CD8-positive, alpha-beta memory T cell (primary cell): Measurements from ENCODE around the gene C10orf53. TPM values are rescaled to one million over a fixed set of nuclear protein-coding genes. Genes with fewer than 3 reads are reported as not detected.

Experiments
- CTCF ChIA-PET: fragments of 350-600 bp; sonication (Branson Sonifier 250); formaldehyde crosslinking; loops from one replicate; lab custom pipeline; 2021; ENCODE audit warnings: antibody characterized with exemption; lab: Charles Lee
- POLR2A ChIA-PET: fragments of 350-600 bp; sonication (Branson Sonifier 250); formaldehyde crosslinking; loops from one replicate; lab custom pipeline; 2021; ENCODE audit warnings: antibody characterized with exemption; lab: Charles Lee
- DNase-seq, 5 donors: peaks; one replicate each; pipeline versions ENCODE4 v3.0.0 to v3.0.0-alpha.2; 2020 to 2022; ENCODE audit warnings: mixed read lengths in 1 of 5
- H3K27ac ChIP-seq: one replicate; pipeline ENCODE4 v1.7.0; 2013; ENCODE audit warnings: low read depth, mild to moderate bottlenecking, low read length, moderate library complexity
- H3K27me3 ChIP-seq: 2 replicates; pipeline ENCODE4 v1.7.0; 2013; ENCODE audit warnings: low read length, mild to moderate bottlenecking; ENCODE audit not compliant: insufficient read depth, poor library complexity, severe bottlenecking
- H3K36me3 ChIP-seq: 2 replicates; pipeline ENCODE4 v1.7.0; 2013; ENCODE audit warnings: mild to moderate bottlenecking, low read length, moderate library complexity; ENCODE audit not compliant: insufficient read depth
- H3K4me1 ChIP-seq: 2 replicates; pipeline ENCODE4 v1.7.0; 2013; ENCODE audit warnings: mild to moderate bottlenecking, low read length, moderate library complexity; ENCODE audit not compliant: insufficient read depth
- H3K4me3 ChIP-seq: 2 replicates; pipeline ENCODE4 v1.7.0; 2013; ENCODE audit warnings: mild to moderate bottlenecking, low read length
- H3K9me3 ChIP-seq: 2 replicates; pipeline ENCODE4 v1.7.0; 2013; ENCODE audit warnings: mild to moderate bottlenecking, low read length
- H3K27ac Mint-ChIP-seq, 8 donors: one replicate each; pipeline ENCODE4 v1.8.0; 2020 to 2021; ENCODE audit warnings: mixed read lengths in 8 of 8, mild to moderate bottlenecking in 6 of 8, inconsistent platforms in 3 of 8, moderate library complexity in 3 of 8
- H3K27me3 Mint-ChIP-seq, 2 donors: one replicate each; pipeline ENCODE4 v1.8.0; 2020 to 2021; ENCODE audit warnings: mixed read lengths in 2 of 2, mild to moderate bottlenecking in 1 of 2, moderate library complexity in 1 of 2
- H3K36me3 Mint-ChIP-seq, 3 donors: one replicate each; pipeline ENCODE4 v1.8.0; 2020 to 2021; ENCODE audit warnings: mixed read lengths in 3 of 3, inconsistent platforms in 1 of 3, mild to moderate bottlenecking in 1 of 3
- H3K4me1 Mint-ChIP-seq, 3 donors: one replicate each; pipeline ENCODE4 v1.8.0; 2020 to 2021; ENCODE audit warnings: mixed read lengths in 3 of 3, inconsistent platforms in 1 of 3, mild to moderate bottlenecking in 1 of 3
- H3K4me3 Mint-ChIP-seq, 7 donors: one replicate each; pipeline ENCODE4 v1.8.0; 2020 to 2021; ENCODE audit warnings: mixed read lengths in 7 of 7, mild to moderate bottlenecking in 6 of 7, moderate library complexity in 4 of 7, inconsistent platforms in 2 of 7
- H3K9me3 Mint-ChIP-seq, 5 donors: one replicate each; pipeline ENCODE4 v1.8.0; 2020 to 2022; ENCODE audit warnings: mixed read lengths in 5 of 5, mild to moderate bottlenecking in 3 of 5, moderate library complexity in 2 of 5, inconsistent platforms in 1 of 5
- polyA plus RNA-seq: library from polyadenylated mRNA; unstranded; fragments of 300-500 nt; fragmentation: Illumina TruSeq; gene quantifications from one replicate; pipeline ENCODE4 v1.2.3, GENCODE V29; 2021
- total RNA-seq, 2 experiments: library from RNA; stranded (reverse); gene quantifications; one replicate each; pipeline ENCODE4 v1.2.3, GENCODE V29; 2021

Gene C10orf53
- total and polyA plus RNA-seq, 3 experiments from 2014 or later, result not detected

DNA sequence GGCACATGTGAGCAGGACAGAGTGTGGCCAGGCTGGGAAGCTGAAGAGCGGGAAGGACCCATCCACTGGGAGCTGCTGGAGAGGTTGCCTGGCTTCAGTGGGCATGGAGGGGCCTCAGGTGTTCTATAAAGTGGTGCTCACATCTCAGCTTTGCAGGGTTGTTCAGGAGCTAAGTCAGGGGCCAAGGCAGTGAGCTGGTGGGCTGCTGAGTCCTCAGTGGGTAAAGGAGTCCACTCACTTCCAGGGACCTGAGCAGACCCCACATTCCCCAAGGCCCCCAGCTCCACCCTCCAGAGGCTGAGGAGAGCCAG, 28.8 kb upstream of the C10orf53 start:
- Histone ChIP-seq H3K4me3 (no peak overlapping the region), H3K9me3 (no peaks in the 10 kb centered on the region), H3K27me3 (no peaks in the 10 kb centered on the region), H3K27ac (no peak overlapping the region), H3K4me1 (no peaks in the 10 kb centered on the region), H3K36me3 (no peaks in the 10 kb centered on the region)
- H3K4me1 Mint-ChIP-seq, result peaks cover 4 to 18% (median 7%) of the 10 kb centered on the region in 3 donors
- no peak overlapping the region for H3K4me3 Mint-ChIP-seq
- no peaks in the 10 kb centered on the region for H3K36me3 Mint-ChIP-seq
- peaks cover 1 to 24% of the 10 kb centered on the region in 2 donors for H3K27me3 Mint-ChIP-seq
- ChIA-PET CTCF (no interaction called here), POLR2A (no interaction called here)
- DNase-seq, result no peak
- H3K9me3 Mint-ChIP-seq, result peaks cover 0 to 2% (median 0%) of the 10 kb centered on the region in 5 donors
- no peak overlapping the region for H3K27ac Mint-ChIP-seq

GRCh38 chr10:49651039-49651835, 28.2 kb upstream of the C10orf53 start:
- Histone ChIP-seq H3K27ac (no peak overlapping the region), H3K27me3 (no peaks in the 10 kb centered on the region), H3K4me3 (no peak overlapping the region), H3K4me1 (no peaks in the 10 kb centered on the region), H3K36me3 (no peaks in the 10 kb centered on the region), H3K9me3 (no peaks in the 10 kb centered on the region)
- Mint-ChIP-seq H3K4me1 (peaks cover 4 to 18% (median 7%) of the 10 kb centered on the region in 3 donors), H3K36me3 (no peaks in the 10 kb centered on the region), H3K9me3 (peaks cover 0 to 2% (median 0%) of the 10 kb centered on the region in 5 donors), H3K27me3 (peaks cover 3 to 26% of the 10 kb centered on the region in 2 donors), H3K4me3 (no peak overlapping the region), H3K27ac (no peak overlapping the region)
- CTCF ChIA-PET, result no interaction called here
- POLR2A ChIA-PET, result no interaction called here
- DNase-seq, result no peak

DNA sequence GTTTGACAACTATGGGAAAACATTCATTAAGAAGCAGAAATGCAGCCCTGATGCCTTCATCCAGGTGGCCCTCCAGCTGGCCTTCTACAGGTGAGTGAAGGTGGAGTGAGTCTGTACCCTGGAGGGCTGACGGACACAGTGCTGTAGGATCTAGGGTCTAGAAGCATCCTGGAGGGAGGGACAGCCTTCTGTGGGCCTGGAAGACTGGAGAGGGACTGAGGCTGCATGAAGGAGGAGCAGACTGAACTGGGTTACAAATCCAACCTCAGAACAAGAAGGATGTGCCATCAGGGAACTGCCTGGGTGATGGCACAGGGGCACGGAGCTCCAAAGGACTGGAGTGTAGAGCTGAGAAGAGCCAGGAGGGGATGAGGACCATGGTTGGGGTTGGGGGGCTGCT, 27.5 kb upstream of the C10orf53 start:
- Mint-ChIP-seq H3K27me3 (peaks cover 3 to 33% of the 10 kb centered on the region in 2 donors), H3K4me1 (peaks cover 4 to 18% (median 7%) of the 10 kb centered on the region in 3 donors), H3K36me3 (no peaks in the 10 kb centered on the region), H3K4me3 (no peak overlapping the region), H3K9me3 (peaks cover 0 to 6% (median 0%) of the 10 kb centered on the region in 5 donors), H3K27ac (no peak overlapping the region)
- ChIA-PET CTCF (no interaction called here), POLR2A (no interaction called here)
- DNase-seq, result no peak
- H3K27me3 ChIP-seq, result no peaks in the 10 kb centered on the region
- no peaks in the 10 kb centered on the region for H3K4me1 ChIP-seq
- no peak overlapping the region for H3K4me3 ChIP-seq
- H3K9me3 ChIP-seq, result no peaks in the 10 kb centered on the region
- H3K36me3 ChIP-seq, result no peaks in the 10 kb centered on the region
- no peak overlapping the region for H3K27ac ChIP-seq

DNA sequence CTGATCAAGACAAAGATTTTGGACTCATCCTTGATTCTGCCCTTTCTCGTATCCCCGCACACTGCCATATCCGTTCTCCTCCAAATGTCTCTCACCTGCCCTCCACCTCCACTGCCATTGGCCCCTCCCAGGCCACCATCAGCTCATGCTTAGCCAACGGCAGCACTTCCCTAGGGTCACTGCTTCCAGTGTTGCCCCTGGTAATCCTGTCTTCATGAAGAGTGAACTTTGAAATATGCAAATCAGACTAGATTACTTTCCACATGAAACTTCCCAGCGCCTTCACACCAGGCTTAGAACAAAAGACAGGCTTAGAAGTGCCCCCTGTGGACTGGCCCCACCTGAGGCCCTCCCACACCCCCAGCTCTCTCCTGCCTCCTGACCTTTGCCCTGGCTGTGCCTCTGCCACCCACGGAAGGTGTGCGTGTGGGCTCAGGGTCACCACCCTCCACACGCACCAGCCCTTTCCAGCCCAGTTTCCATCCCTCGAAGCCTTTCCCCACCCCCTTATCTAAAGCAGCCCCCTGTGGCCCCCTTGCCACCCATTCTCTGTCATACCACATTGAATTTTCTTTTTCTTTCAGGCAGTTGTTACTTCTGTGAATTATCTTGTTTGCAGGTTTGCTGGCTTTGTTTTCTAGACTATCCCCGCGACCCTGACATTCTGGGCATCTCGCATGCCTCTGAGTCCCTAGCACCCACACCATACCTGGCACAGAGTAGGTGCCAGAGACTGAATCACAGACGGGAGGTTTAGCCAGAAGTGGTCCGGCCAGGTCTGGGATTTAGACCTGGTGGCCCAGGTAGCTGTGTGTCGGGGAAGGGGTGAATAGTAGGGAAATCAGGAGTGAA, 26.8 kb upstream of the C10orf53 start:
- ChIA-PET POLR2A (no interaction called here), CTCF (no interaction called here)
- DNase-seq, result no peak
- no peaks in the 10 kb centered on the region for H3K36me3 Mint-ChIP-seq
- H3K9me3 Mint-ChIP-seq, result peaks cover 0 to 6% (median under 1%) of the 10 kb centered on the region in 5 donors
- Histone ChIP-seq H3K4me3 (no peak overlapping the region), H3K4me1 (no peaks in the 10 kb centered on the region), H3K27ac (no peak overlapping the region), H3K9me3 (no peaks in the 10 kb centered on the region), H3K36me3 (no peaks in the 10 kb centered on the region), H3K27me3 (no peaks in the 10 kb centered on the region)
- peaks cover 4 to 18% (median 7%) of the 10 kb centered on the region in 3 donors for H3K4me1 Mint-ChIP-seq
- H3K4me3 Mint-ChIP-seq, result no peak overlapping the region
- H3K27me3 Mint-ChIP-seq, result peaks cover 3 to 28% of the 10 kb centered on the region in 2 donors
- H3K27ac Mint-ChIP-seq, result no peak overlapping the region

DNA sequence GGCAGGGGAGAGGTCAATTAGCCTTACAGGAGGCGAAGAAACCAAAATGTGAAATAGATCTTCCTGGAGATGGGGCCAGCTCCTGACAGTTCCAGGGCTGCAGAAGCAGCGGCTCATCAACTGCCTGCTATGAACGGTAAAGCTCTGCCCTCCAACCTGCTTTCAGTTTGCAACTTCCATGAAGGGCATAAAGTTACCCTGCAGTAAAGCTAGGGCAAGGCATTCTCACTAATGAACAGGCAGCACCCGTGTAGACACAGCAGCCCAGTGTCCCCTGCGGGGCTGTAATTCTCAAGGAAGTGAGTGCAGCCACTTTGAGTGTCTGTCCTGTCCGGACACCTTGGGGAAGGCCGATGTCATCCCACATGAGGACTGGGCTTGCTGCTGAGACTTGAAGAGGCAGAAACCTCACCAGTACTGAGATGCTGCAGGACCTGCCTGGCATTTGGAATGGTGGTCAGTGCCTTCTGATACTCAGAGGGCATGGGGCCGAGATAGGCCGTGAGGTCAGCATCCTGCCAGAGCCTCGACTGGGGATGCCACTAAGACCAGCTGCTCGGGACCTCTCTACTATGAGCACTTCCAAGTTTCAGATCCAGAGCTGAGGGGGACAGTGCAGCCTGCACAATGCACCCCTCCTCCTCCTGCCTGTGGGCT, 26.1 kb upstream of the C10orf53 start:
- no peak overlapping the region for H3K27ac Mint-ChIP-seq
- no peak overlapping the region for H3K4me3 Mint-ChIP-seq
- H3K4me1 ChIP-seq, result no peaks in the 10 kb centered on the region
- POLR2A ChIA-PET, result no interaction called here
- DNase-seq, result no peak
- H3K4me1 Mint-ChIP-seq, result peaks cover 2 to 16% (median 7%) of the 10 kb centered on the region in 3 donors
- peaks cover 0 to 6% (median 2%) of the 10 kb centered on the region in 5 donors for H3K9me3 Mint-ChIP-seq
- CTCF ChIA-PET, result no interaction called here
- H3K27ac ChIP-seq, result no peak overlapping the region
- H3K4me3 ChIP-seq, result no peak overlapping the region
- no peaks in the 10 kb centered on the region for H3K36me3 Mint-ChIP-seq
- H3K27me3 ChIP-seq, result no peaks in the 10 kb centered on the region
- H3K9me3 ChIP-seq, result no peaks in the 10 kb centered on the region
- H3K27me3 Mint-ChIP-seq, result peaks cover 3 to 28% of the 10 kb centered on the region in 2 donors
- no peaks in the 10 kb centered on the region for H3K36me3 ChIP-seq

GRCh38 chr10:49654036-49654693, 25.3 kb upstream of the C10orf53 start:
- ChIA-PET CTCF (no interaction called here), POLR2A (no interaction called here)
- no peaks in the 10 kb centered on the region for H3K27me3 ChIP-seq
- no peaks in the 10 kb centered on the region for H3K4me1 ChIP-seq
- H3K4me1 Mint-ChIP-seq, result peaks cover 0 to 11% (median 6%) of the 10 kb centered on the region in 3 donors
- H3K27me3 Mint-ChIP-seq, result peaks cover 3 to 31% of the 10 kb centered on the region in 2 donors
- peaks cover 6 to 12% (median 8%) of the 10 kb centered on the region in 5 donors for H3K9me3 Mint-ChIP-seq
- H3K27ac ChIP-seq, result no peak overlapping the region
- DNase-seq, result no peak
- H3K4me3 ChIP-seq, result no peak overlapping the region
- no peak overlapping the region for H3K4me3 Mint-ChIP-seq
- H3K27ac Mint-ChIP-seq, result no peak overlapping the region
- no peaks in the 10 kb centered on the region for H3K36me3 ChIP-seq
- no peaks in the 10 kb centered on the region for H3K9me3 ChIP-seq
- H3K36me3 Mint-ChIP-seq, result no peaks in the 10 kb centered on the region

GRCh38 chr10:49655099-49655498, 24.4 kb upstream of the C10orf53 start:
- Histone ChIP-seq H3K36me3 (no peaks in the 10 kb centered on the region), H3K27ac (no peak overlapping the region), H3K9me3 (no peaks in the 10 kb centered on the region), H3K4me3 (no peak overlapping the region), H3K4me1 (no peaks in the 10 kb centered on the region), H3K27me3 (no peaks in the 10 kb centered on the region)
- Mint-ChIP-seq H3K9me3 (peaks cover 12 to 18% (median 14%) of the 10 kb centered on the region in 5 donors), H3K4me1 (peaks cover 0 to 2% (median 1%) of the 10 kb centered on the region in 3 donors), H3K27me3 (peaks cover 3 to 31% of the 10 kb centered on the region in 2 donors), H3K27ac (no peak overlapping the region), H3K36me3 (no peaks in the 10 kb centered on the region), H3K4me3 (no peak overlapping the region)
- ChIA-PET CTCF (no interaction called here), POLR2A (no interaction called here)
- no peak for DNase-seq
